HCT116 (cell line): ENCODE measurements around the gene PDHB. TPM values are rescaled to one million over a fixed set of nuclear protein-coding genes. Genes with fewer than 3 reads are reported as not detected.

Source experiments
- ATAC-seq: fragments of 200-7000 bp; cut with Tn5 transposase; 2 replicates; pipeline ENCODE4 v1.9.1; 2020; ENCODE audit warnings: mild to moderate bottlenecking, moderate library complexity
- BruUV-seq: library from RNA; stranded (reverse); fragments of 400-500 nt; replicated peaks from 2 replicates; lab custom pipeline; 2021; lab: Mats Ljungman, UMichigan
- CTCF ChIA-PET: fragments of 300-600 bp; sonication (Branson Sonifier 250); formaldehyde crosslinking; loops from one replicate; lab custom pipeline; 2021; ENCODE audit warnings: antibody characterized with exemption; lab: Charles Lee
- POLR2A ChIA-PET: fragments of 300-600, 350-600 bp; sonication (Branson Sonifier 250); formaldehyde crosslinking; loops from one replicate; lab custom pipeline; 2021; ENCODE audit warnings: antibody characterized with exemption; lab: Charles Lee
- RAD21 ChIA-PET, 2 experiments: fragments of 300-600 bp; sonication (Branson Sonifier 250); formaldehyde crosslinking; loops; one replicate each; lab custom pipeline; 2023; ENCODE audit warnings: low total read pairs in 2 of 2; ENCODE audit not compliant: uncharacterized antibody in 2 of 2, unreplicated experiment in 2 of 2, low non-redundant PET in 1 of 2; lab: Charles Lee
- DNase-seq: peaks from one replicate; pipeline ENCODE4 v3.0.0-alpha.2; 2010; ENCODE audit warnings: low read depth, low spot score
- H2AFZ ChIP-seq: fragments of 200-600 bp; shearing (Covaris generic), sonication (generic); 2 replicates; pipeline ENCODE4 v1.6.1; 2017; ENCODE audit warnings: low read depth, mixed run types, mixed read lengths, antibody characterized with exemption, low read length; ENCODE audit not compliant: poor library complexity, severe bottlenecking
- H3K27ac ChIP-seq: 2 replicates; pipeline ENCODE4 v1.5.1; 2012; ENCODE audit warnings: low read depth, low read length
- H3K27me3 ChIP-seq: fragments of 200-600 bp; sonication (generic); 2 replicates; pipeline ENCODE4 v1.6.1; 2016; ENCODE audit warnings: mixed run types, low read length, mixed read lengths; ENCODE audit not compliant: insufficient read depth
- H3K36me3 ChIP-seq, 2 experiments: fragments of 200-500 bp in 1 of 2; fragments of 200-600 bp in 1 of 2; sonication (Bioruptor generic) in 1 of 2; sonication (generic) in 1 of 2; 2 replicates each; pipeline versions ENCODE4 v1.5.1 to v1.6.1; 2014 to 2016; ENCODE audit warnings: low read length in 2 of 2, inconsistent platforms in 1 of 2, mixed read lengths in 1 of 2, mixed run types in 1 of 2; ENCODE audit not compliant: insufficient read depth in 2 of 2, control insufficient read depth in 1 of 2
- H3K4me1 ChIP-seq, 2 experiments: fragments of 200-600 bp in 1 of 2; sonication (generic) in 1 of 2; 2 replicates each; pipeline versions ENCODE4 v1.5.1 to v1.6.1; 2012 to 2017; ENCODE audit warnings: low read length in 2 of 2, inconsistent platforms in 1 of 2, mild to moderate bottlenecking in 1 of 2, mixed read lengths in 1 of 2, mixed run types in 1 of 2, moderate library complexity in 1 of 2; ENCODE audit not compliant: insufficient read depth in 2 of 2, control insufficient read depth in 1 of 2
- H3K4me2 ChIP-seq: fragments of 200-600 bp; sonication (generic); 2 replicates; pipeline ENCODE4 v1.6.1; 2017; ENCODE audit warnings: mixed run types, low read length, mixed read lengths
- H3K4me3 ChIP-seq, 2 experiments: fragments of 200-600 bp in 1 of 2; sonication (generic) in 1 of 2; replicated peaks in 1 of 2; 2 replicates each; pipeline ENCODE4 v1.5.1; 2011 to 2016; ENCODE audit warnings: low read length in 2 of 2, control low read depth in 1 of 2, low read depth in 1 of 2, mild to moderate bottlenecking in 1 of 2, mixed read lengths in 1 of 2, mixed run types in 1 of 2
- H3K79me2 ChIP-seq: fragments of 200-600 bp; sonication (generic); 2 replicates; pipeline ENCODE4 v1.6.1; 2017; ENCODE audit warnings: mild to moderate bottlenecking, mixed run types, low read length, moderate library complexity, mixed read lengths; ENCODE audit not compliant: insufficient read depth
- H3K9ac ChIP-seq: fragments of 200-600 bp; sonication (generic); 2 replicates; pipeline ENCODE4 v1.6.1; 2016; ENCODE audit warnings: low read length, mixed read lengths
- H3K9me2 ChIP-seq: fragments of 200-600 bp; sonication (generic), shearing (Covaris generic); 2 replicates; pipeline ENCODE4 v1.6.1; 2017; ENCODE audit warnings: mixed run types, mild to moderate bottlenecking, moderate library complexity; ENCODE audit not compliant: insufficient read depth
- H3K9me3 ChIP-seq, 2 experiments: fragments of 200-500 bp in 1 of 2; fragments of 200-600 bp in 1 of 2; sonication (Bioruptor generic) in 1 of 2; sonication (generic) in 1 of 2; 2 replicates each; pipeline ENCODE4 v1.6.1; 2014 to 2017; ENCODE audit warnings: low read length in 2 of 2, mixed read lengths in 2 of 2, inconsistent platforms in 1 of 2, low read depth in 1 of 2, mild to moderate bottlenecking in 1 of 2, mixed run types in 1 of 2, moderate library complexity in 1 of 2; ENCODE audit not compliant: control insufficient read depth in 1 of 2, insufficient read depth in 1 of 2
- H4K20me1 ChIP-seq: fragments of 200-600 bp; sonication (generic), shearing (Covaris generic); 2 replicates; pipeline ENCODE4 v1.6.1; 2017; ENCODE audit warnings: mixed run types, mild to moderate bottlenecking, moderate library complexity; ENCODE audit not compliant: insufficient read depth
- ATF3 ChIP-seq: IDR thresholded peaks from 2 replicates; pipeline ENCODE4 v1.6.1; 2012
- CEBPB ChIP-seq: IDR thresholded peaks from 2 replicates; pipeline ENCODE4 v1.6.1; 2012; ENCODE audit warnings: low read depth
- CTCF ChIP-seq, 3 experiments: fragments of 200-600 bp in 1 of 3; sonication (generic) in 1 of 3; IDR thresholded peaks in 2 of 3; conservative IDR thresholded peaks in 1 of 3; 2 replicates each; pipeline ENCODE4 v1.5.1; 2012 to 2017; ENCODE audit warnings: low read depth in 2 of 3, low read length in 2 of 3, antibody characterized with exemption in 1 of 3, borderline replicate concordance in 1 of 3, control low read depth in 1 of 3, mild to moderate bottlenecking in 1 of 3, mixed read lengths in 1 of 3, mixed run types in 1 of 3, moderate library complexity in 1 of 3; ENCODE audit not compliant: insufficient read depth in 1 of 3
- EZH2 ChIP-seq: fragments of 200-600 bp; sonication (generic); IDR thresholded peaks from 2 replicates; pipeline ENCODE4 v1.6.1; 2017; ENCODE audit warnings: antibody characterized with exemption, mixed run types
- EZH2phosphoT487 ChIP-seq: fragments of 200-600 bp; IDR thresholded peaks from 2 replicates; pipeline ENCODE4 v1.6.1; 2018; ENCODE audit warnings: antibody characterized with exemption, borderline replicate concordance
- JUND ChIP-seq: IDR thresholded peaks from 2 replicates; pipeline ENCODE4 v1.6.1; 2012
- POLR2A ChIP-seq: IDR thresholded peaks from 2 replicates; pipeline ENCODE4 v1.7.0; 2011; ENCODE audit warnings: borderline replicate concordance; ENCODE audit not compliant: insufficient read depth, insufficient read length; ENCODE audit errors: extremely low read depth
- POLR2AphosphoS5 ChIP-seq: IDR thresholded peaks from 2 replicates; pipeline ENCODE4 v1.6.1; 2011; ENCODE audit warnings: mild to moderate bottlenecking, low read depth, low read length, moderate library complexity
- RAD21 ChIP-seq: IDR thresholded peaks from 2 replicates; pipeline ENCODE4 v1.6.1; 2012; ENCODE audit warnings: low read depth, mild to moderate bottlenecking
- SIN3A ChIP-seq: IDR thresholded peaks from 2 replicates; pipeline ENCODE4 v1.6.1; 2012; ENCODE audit warnings: low read depth
- SP1 ChIP-seq: IDR thresholded peaks from 2 replicates; pipeline ENCODE4 v1.6.1; 2012; ENCODE audit warnings: low read depth
- SRF ChIP-seq: IDR thresholded peaks from 2 replicates; pipeline ENCODE4 v1.6.1; 2012; ENCODE audit warnings: low read depth
- TCF7L2 ChIP-seq: IDR thresholded peaks from 2 replicates; pipeline ENCODE4 v1.7.0; 2011; ENCODE audit warnings: borderline replicate concordance, inconsistent platforms; ENCODE audit not compliant: insufficient read depth, insufficient read length; ENCODE audit errors: extremely low read depth
- YY1 ChIP-seq: IDR thresholded peaks from 2 replicates; pipeline ENCODE4 v1.6.1; 2011; ENCODE audit warnings: low read length, low read depth, moderate library complexity, mild to moderate bottlenecking; ENCODE audit not compliant: insufficient replicate concordance; ENCODE audit errors: extremely low read depth
- ZBTB33 ChIP-seq: IDR thresholded peaks from 2 replicates; pipeline ENCODE4 v1.6.1; 2011; ENCODE audit warnings: mild to moderate bottlenecking, low read length, moderate library complexity; ENCODE audit not compliant: insufficient replicate concordance; ENCODE audit errors: extremely low read depth
- ZNF274 ChIP-seq: fragments of 200-500 bp; sonication (Bioruptor generic); IDR thresholded peaks from 2 replicates; pipeline ENCODE4 v1.6.1; 2014; ENCODE audit warnings: mild to moderate bottlenecking, low read depth, low read length, inconsistent platforms
- intact Hi-C: fragments of 100-400 bp; cut with micrococcal nuclease; formaldehyde crosslinking; loops from 2 replicates; pipeline ENCODE4 v1.10.0; 2022
- total RNA-seq: library from RNA; stranded (reverse); gene quantifications from one replicate; pipeline ENCODE4 v1.2.1, GENCODE V29; 2021; ENCODE audit not compliant: unreplicated experiment

The PDHB gene
- total RNA-seq, 1 experiment from 2014 or later: 60.2 TPM

GRCh38 chr3:58411036-58411435 is 22.6 kb downstream of the PDHB start:
- ChIA-PET RAD21 (no interaction called here), CTCF (no interaction called here), POLR2A (no interaction called here)
- no TSS peak for BruUV-seq
- H3K27ac ChIP-seq: no peak overlapping the region
- intact Hi-C loops: loop anchor here (5.0 kb wide), 1 partner anchor 104 kb away; the partner anchor contains the start of genes HTD2 and RPP14
- H3K9me2 ChIP-seq: no peaks in the 10 kb centered on the region
- no peak overlapping the region for H3K9ac ChIP-seq
- DNase-seq: no peak
- H3K4me2 ChIP-seq: no peak overlapping the region
- no peak for TF ChIP-seq YY1
- no peak for TF ChIP-seq EZH2phosphoT487
- TF ChIP-seq POLR2AphosphoS5: no peak
- no peak for TF ChIP-seq SRF
- no peak for TF ChIP-seq CTCF (IDR thresholded peaks at IDR 0.05 in 2 of 3, conservative IDR thresholded peaks at IDR 0.05 in 1 of 3; ENCODE audit: borderline replicate concordance in 1 of 3, insufficient read depth in 1 of 3, low read depth in 2 of 3, low read length in 2 of 3)
- TF ChIP-seq EZH2: no peak
- TF ChIP-seq CEBPB: no peak
- no peak for TF ChIP-seq POLR2A
- no peak for TF ChIP-seq ZNF274
- no peak for TF ChIP-seq RAD21
- no peak for TF ChIP-seq SIN3A
- TF ChIP-seq JUND: no peak
- no peak for TF ChIP-seq ATF3
- TF ChIP-seq SP1: no peak
- no peak for TF ChIP-seq TCF7L2
- TF ChIP-seq ZBTB33: no peak
- no peak overlapping the region for H2AFZ ChIP-seq
- no peak for ATAC-seq
- no peak overlapping the region for H3K4me3 ChIP-seq
- no peaks in the 10 kb centered on the region for H3K27me3 ChIP-seq
- no peaks in the 10 kb centered on the region for H3K9me3 ChIP-seq
- H3K36me3 ChIP-seq: 0 out of 4 replicates have a peak, but pooled peaks cover 0 to 2% of the 10 kb centered on the region in 2 experiments
- peaks cover 2 to 3% of the 10 kb centered on the region in 2 experiments; a peak in 3 of 4 replicates for H3K4me1 ChIP-seq
- H3K79me2 ChIP-seq: no peaks in the 10 kb centered on the region
- H4K20me1 ChIP-seq: no peaks in the 10 kb centered on the region
